Caco-2 (cell line): ENCODE results near the gene MACROD2. TPM values are rescaled to one million over a fixed set of nuclear protein-coding genes. Genes with fewer than 3 reads are reported as not detected.

ENCODE experiments used
- BruUV-seq: library from RNA; stranded (reverse); fragments of 400-500 nt; replicated peaks from 2 replicates; lab custom pipeline; 2021; lab: Mats Ljungman, UMichigan
- CTCF ChIA-PET: fragments of 300-600 bp; sonication (Branson Sonifier 250); formaldehyde crosslinking; loops from one replicate; lab custom pipeline; 2022; ENCODE audit warnings: antibody characterized with exemption; lab: Charles Lee
- POLR2A ChIA-PET: fragments of 300-600 bp; sonication (Branson Sonifier 250); formaldehyde crosslinking; loops from one replicate; lab custom pipeline; 2022; ENCODE audit warnings: antibody characterized with exemption; lab: Charles Lee
- DNase-seq, 2 experiments: peaks; one replicate each; pipeline versions ENCODE4 v3.0.0 to v3.0.0-alpha.2; 2020 to 2022
- H3K27me3 ChIP-seq: replicated peaks from 2 replicates; pipeline ENCODE4 v1.6.0; 2011; ENCODE audit warnings: low read length; ENCODE audit not compliant: control insufficient read depth, insufficient read depth
- H3K36me3 ChIP-seq: 2 replicates; pipeline ENCODE4 v1.5.1; 2011; ENCODE audit warnings: low read length; ENCODE audit not compliant: control insufficient read depth, insufficient read depth
- H3K4me1 ChIP-seq: fragments of 250-450 bp; sonication (Bioruptor Pico); 2 replicates; pipeline ENCODE4 v1.5.1; 2020; ENCODE audit warnings: mild to moderate bottlenecking
- H3K4me3 ChIP-seq: 2 replicates; pipeline ENCODE4 v1.5.1; 2011; ENCODE audit warnings: low read depth, mild to moderate bottlenecking, control low read depth, low read length
- H3K9me3 ChIP-seq: fragments of 250-450 bp; sonication (Bioruptor Pico); 2 replicates; pipeline ENCODE4 v1.5.1; 2020; ENCODE audit warnings: mild to moderate bottlenecking, moderate library complexity
- H3K27ac Mint-ChIP-seq: one replicate; pipeline ENCODE4 v1.8.0; 2022; ENCODE audit warnings: mixed read lengths; ENCODE audit not compliant: unreplicated experiment
- H3K27me3 Mint-ChIP-seq: one replicate; pipeline ENCODE4 v1.8.0; 2022; ENCODE audit warnings: mixed read lengths; ENCODE audit not compliant: insufficient read depth, unreplicated experiment
- H3K36me3 Mint-ChIP-seq: one replicate; pipeline ENCODE4 v1.8.0; 2022; ENCODE audit warnings: mild to moderate bottlenecking, mixed read lengths; ENCODE audit not compliant: insufficient read depth, unreplicated experiment
- H3K4me1 Mint-ChIP-seq: one replicate; pipeline ENCODE4 v1.8.0; 2022; ENCODE audit warnings: low read depth, mixed read lengths; ENCODE audit not compliant: unreplicated experiment
- H3K4me3 Mint-ChIP-seq: one replicate; pipeline ENCODE4 v1.8.0; 2022; ENCODE audit warnings: mild to moderate bottlenecking, moderate library complexity, mixed read lengths; ENCODE audit not compliant: unreplicated experiment
- H3K9me3 Mint-ChIP-seq: one replicate; pipeline ENCODE4 v1.8.0; 2022; ENCODE audit warnings: mixed read lengths; ENCODE audit not compliant: unreplicated experiment
- intact Hi-C: fragments of 100-400 bp; cut with micrococcal nuclease; formaldehyde crosslinking; loops from one replicate; pipeline ENCODE4 v1.10.0; 2022; ENCODE audit not compliant: unreplicated experiment
- total RNA-seq: library from RNA; stranded (reverse); gene quantifications from 2 replicates; pipeline ENCODE4 v1.2.3, GENCODE V29; 2022
- TF ChIP-seq, protein P1 (sequence below), 2 experiments: fragments of 200-600 bp in 1 of 2; IDR thresholded peaks; 1 replicate in 1 of 2; 2 replicates in 1 of 2; pipeline versions ENCODE4 v1.5.1 to v1.8.0; 2011 to 2022; ENCODE audit warnings: antibody characterized with exemption in 1 of 2, control low read depth in 1 of 2, inconsistent platforms in 1 of 2, low read depth in 1 of 2, low read length in 1 of 2, mild to moderate bottlenecking in 1 of 2, moderate library complexity in 1 of 2; ENCODE audit not compliant: insufficient read depth in 1 of 2, severe bottlenecking in 1 of 2, unreplicated experiment in 1 of 2

MACROD2 gene
- total RNA-seq, 1 experiment from 2014 or later: 6.4 TPM

DNA sequence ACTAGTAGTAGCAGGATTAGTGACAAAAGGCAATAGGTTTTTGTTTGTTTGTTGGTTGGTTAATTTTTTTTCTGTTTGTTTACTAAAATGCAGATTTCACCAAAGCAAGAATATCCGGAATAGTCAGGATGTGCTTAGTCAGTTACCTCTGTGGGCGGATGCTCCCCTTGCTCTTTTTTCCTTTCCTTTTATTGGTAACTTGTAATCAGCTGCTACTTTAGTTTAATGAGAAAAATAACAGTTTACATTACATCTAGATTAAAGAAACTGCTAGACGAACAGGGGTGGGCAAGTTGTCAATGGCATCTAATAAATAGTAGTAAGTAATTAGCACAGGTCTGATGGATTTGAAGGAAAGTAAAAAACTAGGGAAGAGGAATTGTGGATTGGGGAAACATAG is 989.0 kb downstream of the MACROD2 start:
- ChIA-PET POLR2A (no interaction called here), CTCF (no interaction called here)
- Histone ChIP-seq H3K4me3 (no peak overlapping the region), H3K9me3 (peaks cover 47% of the 10 kb centered on the region), H3K4me1 (peaks cover 48% of the 10 kb centered on the region), H3K27me3 (no peaks in the 10 kb centered on the region), H3K36me3 (0 out of 2 replicates have a peak, but pooled peaks cover 1% of the 10 kb centered on the region)
- DNase-seq: no peak
- Mint-ChIP-seq H3K27me3 (no peaks in the 10 kb centered on the region), H3K4me3 (no peak overlapping the region), H3K27ac (peak overlapping the region; percentile 94), H3K9me3 (peaks cover 54% of the 10 kb centered on the region), H3K36me3 (peaks cover 30% of the 10 kb centered on the region), H3K4me1 (peaks cover 33% of the 10 kb centered on the region)
- no TSS peak for BruUV-seq
- intact Hi-C loops: loop anchor here (10.0 kb wide), 1 partner anchor 250 kb away; no protein-coding TSS in a partner anchor
- TF ChIP-seq, protein P1, sequence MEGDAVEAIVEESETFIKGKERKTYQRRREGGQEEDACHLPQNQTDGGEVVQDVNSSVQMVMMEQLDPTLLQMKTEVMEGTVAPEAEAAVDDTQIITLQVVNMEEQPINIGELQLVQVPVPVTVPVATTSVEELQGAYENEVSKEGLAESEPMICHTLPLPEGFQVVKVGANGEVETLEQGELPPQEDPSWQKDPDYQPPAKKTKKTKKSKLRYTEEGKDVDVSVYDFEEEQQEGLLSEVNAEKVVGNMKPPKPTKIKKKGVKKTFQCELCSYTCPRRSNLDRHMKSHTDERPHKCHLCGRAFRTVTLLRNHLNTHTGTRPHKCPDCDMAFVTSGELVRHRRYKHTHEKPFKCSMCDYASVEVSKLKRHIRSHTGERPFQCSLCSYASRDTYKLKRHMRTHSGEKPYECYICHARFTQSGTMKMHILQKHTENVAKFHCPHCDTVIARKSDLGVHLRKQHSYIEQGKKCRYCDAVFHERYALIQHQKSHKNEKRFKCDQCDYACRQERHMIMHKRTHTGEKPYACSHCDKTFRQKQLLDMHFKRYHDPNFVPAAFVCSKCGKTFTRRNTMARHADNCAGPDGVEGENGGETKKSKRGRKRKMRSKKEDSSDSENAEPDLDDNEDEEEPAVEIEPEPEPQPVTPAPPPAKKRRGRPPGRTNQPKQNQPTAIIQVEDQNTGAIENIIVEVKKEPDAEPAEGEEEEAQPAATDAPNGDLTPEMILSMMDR (IDR thresholded peaks at IDR 0.05; ENCODE audit: insufficient read depth in 1 of 2, low read depth in 1 of 2, low read length in 1 of 2, severe bottlenecking in 1 of 2, unreplicated experiment in 1 of 2): no peak

DNA sequence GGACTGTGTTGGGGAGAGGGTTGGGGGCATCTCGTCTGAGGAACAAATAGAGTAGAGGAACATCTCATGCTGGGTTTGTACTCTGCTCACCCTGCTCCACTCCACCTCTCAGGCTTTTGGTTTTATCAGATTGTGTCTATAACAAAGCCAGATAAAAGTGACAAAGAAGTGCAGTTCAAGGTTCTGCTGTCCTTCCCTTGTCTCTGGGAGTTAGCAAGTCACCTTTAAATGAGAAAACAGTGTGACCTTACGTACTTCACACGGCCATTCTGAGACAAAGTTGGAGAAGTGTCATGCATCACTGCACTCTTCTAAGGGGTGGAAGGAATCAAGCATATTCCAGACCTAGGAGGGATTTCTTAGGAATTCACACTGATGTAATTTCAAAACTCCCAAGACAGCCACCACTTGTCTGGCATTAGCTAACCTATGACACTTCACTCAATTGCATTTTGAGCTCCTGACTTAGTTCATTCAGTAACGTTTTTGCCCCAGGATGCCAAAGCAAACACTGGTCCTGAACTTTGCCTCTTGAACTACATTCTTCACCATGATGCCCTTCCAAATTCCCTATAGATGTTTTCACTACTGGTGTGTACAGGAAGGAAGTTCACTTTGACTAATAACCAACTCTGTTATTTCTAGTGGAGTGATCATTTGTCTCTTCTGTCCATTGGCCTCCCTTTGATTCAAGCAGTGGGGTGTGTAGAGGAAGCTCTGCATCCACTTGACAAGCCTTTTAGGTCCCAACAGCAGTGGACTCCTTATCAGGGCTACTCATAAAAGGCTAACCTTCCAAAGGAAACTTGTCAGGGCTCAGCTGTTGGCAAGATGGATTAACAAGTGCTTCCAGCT is 989.7 kb downstream of the MACROD2 start:
- BruUV-seq: no TSS peak
- H3K9me3 ChIP-seq: peaks cover 47% of the 10 kb centered on the region
- Mint-ChIP-seq H3K4me1 (peaks cover 33% of the 10 kb centered on the region), H3K4me3 (no peak overlapping the region), H3K9me3 (peaks cover 54% of the 10 kb centered on the region), H3K27me3 (no peaks in the 10 kb centered on the region), H3K36me3 (peaks cover 30% of the 10 kb centered on the region), H3K27ac (peak overlapping the region; percentile 94)
- H3K36me3 ChIP-seq: 0 out of 2 replicates have a peak, but pooled peaks cover 1% of the 10 kb centered on the region
- intact Hi-C loops: loop anchor here (5.0 to 10.0 kb wide), 4 partner anchors 62 to 512 kb away; no protein-coding TSS in a partner anchor
- TF ChIP-seq, protein P1 (IDR thresholded peaks at IDR 0.05; ENCODE audit: insufficient read depth in 1 of 2, low read depth in 1 of 2, low read length in 1 of 2, severe bottlenecking in 1 of 2, unreplicated experiment in 1 of 2): no peak
- ChIA-PET CTCF (no interaction called here), POLR2A (interaction anchor here (0.6 to 1.0 kb wide), 2 partner anchors 204 to 648 kb away, joined by 3 to 5 read pairs; partner anchors contain the start of gene FLRT3)
- H3K4me1 ChIP-seq: peaks cover 41% of the 10 kb centered on the region
- H3K27me3 ChIP-seq: no peaks in the 10 kb centered on the region
- peak; percentile 27 to 64 for DNase-seq
- no peak overlapping the region for H3K4me3 ChIP-seq

DNA sequence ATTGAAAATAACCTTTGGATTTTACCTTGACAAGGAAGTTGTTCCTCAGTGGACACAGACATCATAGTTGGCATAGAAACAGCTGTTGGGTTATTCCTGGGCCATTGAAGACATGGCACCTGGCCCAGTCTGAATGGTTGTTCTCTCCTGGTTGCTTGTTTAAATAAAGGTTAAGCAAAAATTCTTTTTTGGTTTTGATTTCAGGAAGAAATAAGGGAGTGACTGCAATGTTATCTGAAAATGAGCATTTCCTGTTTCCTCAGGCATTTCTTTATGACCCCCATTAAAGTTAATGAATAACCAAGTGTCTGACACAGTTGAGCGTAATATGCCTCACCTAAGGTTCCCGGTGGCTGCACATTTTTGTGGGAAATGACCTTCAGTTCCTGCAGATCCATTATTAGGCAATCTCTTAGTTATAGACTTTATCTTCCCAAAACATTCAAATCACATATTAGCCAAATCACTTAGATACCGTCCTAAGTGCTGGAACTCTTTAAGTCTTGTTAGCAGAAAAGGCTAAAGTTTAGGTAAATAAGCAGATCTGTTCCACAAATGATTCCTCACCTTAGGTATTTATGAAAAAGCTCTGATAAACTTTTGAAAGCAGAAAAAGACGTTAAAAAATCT is 990.8 kb downstream of the MACROD2 start:
- Histone ChIP-seq H3K4me1 (peaks cover 40% of the 10 kb centered on the region), H3K9me3 (peaks cover 43% of the 10 kb centered on the region), H3K27me3 (no peaks in the 10 kb centered on the region), H3K36me3 (0 out of 2 replicates have a peak, but pooled peaks cover 1% of the 10 kb centered on the region), H3K4me3 (no peak overlapping the region)
- Mint-ChIP-seq H3K36me3 (peaks cover 30% of the 10 kb centered on the region), H3K27ac (peak overlapping the region; percentile 94), H3K27me3 (no peaks in the 10 kb centered on the region), H3K4me3 (peak overlapping the region; percentile 47), H3K4me1 (peaks cover 25% of the 10 kb centered on the region), H3K9me3 (peaks cover 44% of the 10 kb centered on the region)
- intact Hi-C loops: loop anchor here (1.0 to 10.0 kb wide), 9 partner anchors 19 to 843 kb away; partner anchors contain the start of gene FLRT3
- peak; percentile 88 to 93 for DNase-seq
- ChIA-PET POLR2A (interaction anchor here (1.0 kb wide), 1 partner anchor 649 kb away, joined by 5 read pairs; the partner anchor contains the start of gene FLRT3), CTCF (interaction anchor here (1.2 kb wide), 1 partner anchor 649 kb away, joined by 3 read pairs; the partner anchor contains the start of gene FLRT3)
- TF ChIP-seq, protein P1 (IDR thresholded peaks at IDR 0.05; ENCODE audit: insufficient read depth in 1 of 2, low read depth in 1 of 2, low read length in 1 of 2, severe bottlenecking in 1 of 2, unreplicated experiment in 1 of 2): no peak
- BruUV-seq: no TSS peak
